Gastroesophageal sphincter (tissue), 4 donors: ENCODE data around the gene ALKBH4. TPM values are rescaled to one million over a fixed set of nuclear protein-coding genes. Genes with fewer than 3 reads are reported as not detected.

Experiments
- ATAC-seq: fragments of 150-250 bp; one replicate; pipeline ENCODE4 v1.9.1; 2016; ENCODE audit warnings: mild to moderate bottlenecking, moderate library complexity
- H3K27ac ChIP-seq, 4 donors: fragments of 200-600 bp; sonication (generic) in 3 of 4; 1 replicate in 3 of 4; 2 replicates in 1 of 4; pipeline ENCODE4 v1.5.1; 2016 to 2019
- H3K27me3 ChIP-seq: fragments of 200-600 bp; sonication (generic); one replicate; pipeline ENCODE4 v1.5.1; 2019
- H3K36me3 ChIP-seq, 2 donors: fragments of 200-600 bp; sonication (generic); one replicate each; pipeline ENCODE4 v1.5.1; 2019; ENCODE audit warnings: control low read depth in 1 of 2
- H3K4me1 ChIP-seq, 3 donors: fragments of 200-600 bp; sonication (generic); 1 replicate in 2 of 3; 2 replicates in 1 of 3; pipeline ENCODE4 v1.5.1; 2016 to 2019; ENCODE audit warnings: control low read depth in 2 of 3
- H3K4me3 ChIP-seq, 2 donors: fragments of 200-600 bp; sonication (generic); one replicate each; pipeline ENCODE4 v1.5.1; 2019; ENCODE audit warnings: mild to moderate bottlenecking in 1 of 2, moderate library complexity in 1 of 2
- H3K9me3 ChIP-seq, 3 donors: fragments of 200-600 bp; sonication (generic); one replicate each; pipeline ENCODE4 v1.5.1; 2017 to 2019; ENCODE audit warnings: control low read depth in 2 of 3
- CTCF ChIP-seq, 4 experiments: fragments of 200-600 bp in 2 of 4; fragments of 450-650 bp in 2 of 4; sonication (generic) in 1 of 4; IDR thresholded peaks; one replicate each; pipeline ENCODE4 v1.5.1; 2017 to 2019; ENCODE audit warnings: antibody characterized with exemption in 4 of 4, mild to moderate bottlenecking in 2 of 4, moderate library complexity in 2 of 4
- EP300 ChIP-seq: sonication (generic); formaldehyde crosslinking; IDR thresholded peaks from one replicate; pipeline ENCODE4 v1.6.1; 2017; ENCODE audit warnings: antibody characterized with exemption, mild to moderate bottlenecking
- POLR2A ChIP-seq, 2 donors: fragments of 450-650 bp; IDR thresholded peaks; one replicate each; pipeline ENCODE4 v1.6.1; 2017; ENCODE audit warnings: antibody characterized with exemption in 2 of 2, mild to moderate bottlenecking in 2 of 2, moderate library complexity in 1 of 2
- POLR2AphosphoS5 ChIP-seq: sonication (generic); formaldehyde crosslinking; IDR thresholded peaks from one replicate; pipeline ENCODE4 v1.6.1; 2017; ENCODE audit warnings: antibody characterized with exemption
- WGBS, 2 donors: methylation state at CpG; one replicate each; pipeline ENCODE4 v1.1.5; 2018; ENCODE audit warnings: low coverage in 1 of 2; 5-methylcytosine and 5-hydroxymethylcytosine counted together
- total RNA-seq, 4 donors: library from RNA; depleted of rRNA; stranded (reverse); fragments of >200 nt; gene quantifications; one replicate each; pipeline ENCODE4 v1.1.0, GENCODE V29; 2016

Gene ALKBH4
- total RNA-seq, 4 donors from 2014 or later: 9.7 to 31.6 (median 14.8) TPM

GRCh38 chr7:102425639-102426267 lies 38.9 kb downstream of the ALKBH4 start:
- ATAC-seq: peak; percentile 35
- 72 to 85% methylated on average over 4 to 8 of the region's 25 CpGs for WGBS, 2 donors

GRCh38 chr7:102424787-102425218 lies 39.9 kb downstream of the ALKBH4 start:
- WGBS, 2 donors: 80 to 83% methylated on average over 1 to 5 of the region's 13 CpGs
- no peaks in the 10 kb centered on the region for H3K27me3 ChIP-seq
- H3K9me3 ChIP-seq: no peaks in the 10 kb centered on the region
- no peaks in the 10 kb centered on the region for H3K4me1 ChIP-seq
- H3K36me3 ChIP-seq: peaks cover 0 to 77% of the 10 kb centered on the region in 2 donors
- H3K4me3 ChIP-seq: no peak overlapping the region
- no peak overlapping the region for H3K27ac ChIP-seq
- TF ChIP-seq EP300: no peak
- no peak for TF ChIP-seq POLR2A (IDR thresholded peaks at IDR 0.05)
- no peak for TF ChIP-seq POLR2AphosphoS5
- no peak for TF ChIP-seq CTCF (IDR thresholded peaks at IDR 0.05)
- ATAC-seq: no peak

More at GRCh38 chr7:102425639-102426267, 38.9 kb downstream of the ALKBH4 start:
- no peak overlapping the region for H3K4me3 ChIP-seq
- H3K27ac ChIP-seq: peak overlapping the region in 1 of 4 donors; percentile 53
- no peaks in the 10 kb centered on the region for H3K4me1 ChIP-seq
- H3K27me3 ChIP-seq: no peaks in the 10 kb centered on the region
- no peaks in the 10 kb centered on the region for H3K9me3 ChIP-seq
- H3K36me3 ChIP-seq: peaks cover 0 to 67% of the 10 kb centered on the region in 2 donors
- TF ChIP-seq POLR2AphosphoS5 (no peak), POLR2A (IDR thresholded peaks at IDR 0.05) (no peak), CTCF (IDR thresholded peaks at IDR 0.05) (no peak), EP300 (no peak)

- WGBS, 2 donors: 80% methylated on average over 1 of the region's 12 CpGs; no CpG with 5 or more reads in 1 of the 2 donors
- peaks cover 0 to 83% of the 10 kb centered on the region in 2 donors for H3K36me3 ChIP-seq
- no peak for ATAC-seq
Measured at GRCh38 chr7:102424129-102424551, 40.5 kb downstream of the ALKBH4 start.

GRCh38 chr7:102421706-102422240 lies 42.9 kb downstream of the ALKBH4 start:
- Histone ChIP-seq H3K4me1 (no peaks in the 10 kb centered on the region), H3K36me3 (peaks cover 0 to 94% of the 10 kb centered on the region in 2 donors), H3K9me3 (no peaks in the 10 kb centered on the region), H3K4me3 (no peak overlapping the region), H3K27me3 (no peaks in the 10 kb centered on the region), H3K27ac (no peak overlapping the region)
- no peak for TF ChIP-seq CTCF (IDR thresholded peaks at IDR 0.05)
- ATAC-seq: no peak
- WGBS, 2 donors: 83 to 91% methylated on average over 6 to 7 of the region's 10 CpGs

More at GRCh38 chr7:102424129-102424551, 40.5 kb downstream of the ALKBH4 start:
- Histone ChIP-seq H3K27me3 (no peaks in the 10 kb centered on the region), H3K4me1 (no peaks in the 10 kb centered on the region), H3K27ac (no peak overlapping the region), H3K9me3 (no peaks in the 10 kb centered on the region), H3K4me3 (no peak overlapping the region)
- TF ChIP-seq CTCF (IDR thresholded peaks at IDR 0.05): no peak
- no peak for TF ChIP-seq POLR2AphosphoS5
- no peak for TF ChIP-seq EP300
- TF ChIP-seq POLR2A (IDR thresholded peaks at IDR 0.05): no peak

GRCh38 chr7:102418592-102418991 lies 46.1 kb downstream of the ALKBH4 start:
- Histone ChIP-seq H3K4me3 (no peak overlapping the region), H3K36me3 (peaks cover 0 to 94% of the 10 kb centered on the region in 2 donors), H3K9me3 (no peaks in the 10 kb centered on the region), H3K27ac (no peak overlapping the region), H3K4me1 (no peaks in the 10 kb centered on the region), H3K27me3 (no peaks in the 10 kb centered on the region)
- no peak for ATAC-seq
- no peak for TF ChIP-seq POLR2AphosphoS5
- no peak for TF ChIP-seq POLR2A (IDR thresholded peaks at IDR 0.05)
- no peak for TF ChIP-seq EP300
- no peak for TF ChIP-seq CTCF (IDR thresholded peaks at IDR 0.05)
- 89 to 98% methylated on average over 5 of the region's 5 CpGs for WGBS, 2 donors
